A549 (cell line): ENCODE measurements around the gene SRGAP1. TPM values are rescaled to one million over a fixed set of nuclear protein-coding genes. Genes with fewer than 3 reads are reported as not detected.

Experiments
- ATAC-seq, 2 experiments: fragments of 200-7000 bp in 1 of 2; fragments of >200 bp in 1 of 2; cut with Nextera tagmentation in 1 of 2; cut with Tn5 transposase in 1 of 2; 3 replicates each; pipeline versions ENCODE4 v1.8.0 to v1.9.1; 2018 to 2020; ENCODE audit warnings: mild to moderate bottlenecking in 1 of 2, moderate library complexity in 1 of 2
- CTCF ChIA-PET: fragments of 300-600 bp; sonication (Branson Sonifier 250); formaldehyde crosslinking; extraction: SDS; loops from one replicate; lab custom pipeline; 2021; ENCODE audit warnings: antibody characterized with exemption, inconsistent platforms; lab: Yijun Ruan, JAX
- POLR2A ChIA-PET: fragments of 350-600 bp; formaldehyde crosslinking; extraction: SDS; loops from one replicate; lab custom pipeline; 2021; ENCODE audit warnings: antibody characterized with exemption, inconsistent platforms; lab: Yijun Ruan, JAX
- DNase-seq, 2 experiments: peaks; one replicate each; pipeline versions ENCODE4 v3.0.0 to v3.0.0-alpha.2; 2011 to 2016; ENCODE audit warnings: low read depth in 1 of 2, low spot score in 1 of 2
- FAIRE-seq: peaks from 2 replicates; lab custom pipeline; 2011; peaks lifted over from hg19 to GRCh38; lab: Jason Lieb, UNC
- H3K27ac ChIP-seq, 2 experiments: fragments of >200 bp; sonication (Bioruptor Twin); formaldehyde crosslinking; 3 replicates each; pipeline ENCODE4 v1.5.1; 2016 to 2017
- H3K4me1 ChIP-seq: fragments of >200 bp; sonication (Bioruptor Twin); formaldehyde crosslinking; 3 replicates; pipeline ENCODE4 v1.6.1; 2016
- H3K4me2 ChIP-seq: fragments of >200 bp; sonication (Bioruptor Twin); formaldehyde crosslinking; 3 replicates; pipeline ENCODE4 v1.6.1; 2016
- H3K4me3 ChIP-seq: fragments of >200 bp; sonication (Bioruptor Twin); formaldehyde crosslinking; 3 replicates; pipeline ENCODE4 v1.5.1; 2016
- H3K9me3 ChIP-seq: fragments of >200 bp; sonication (Bioruptor Twin); formaldehyde crosslinking; 3 replicates; pipeline ENCODE4 v1.6.1; 2016
- CBX2 ChIP-seq: fragments of 200-600 bp; sonication (generic); IDR thresholded peaks from 2 replicates; pipeline ENCODE4 v1.6.1; 2016; ENCODE audit warnings: low read depth, mild to moderate bottlenecking, borderline replicate concordance
- CBX8 ChIP-seq: fragments of 200-600 bp; sonication (generic); IDR thresholded peaks from 2 replicates; pipeline ENCODE4 v1.6.1; 2016
- CEBPB ChIP-seq, 2 experiments: fragments of >200 bp in 1 of 2; sonication (Bioruptor Twin) in 1 of 2; formaldehyde crosslinking in 1 of 2; IDR thresholded peaks; 2 replicates each; pipeline ENCODE4 v1.6.1; 2012 to 2016
- CHD2 ChIP-seq: fragments of 150-350 bp; IDR thresholded peaks from 2 replicates; pipeline ENCODE4 v1.6.1; 2014; ENCODE audit warnings: low read length; ENCODE audit not compliant: partially characterized antibody
- E2F6 ChIP-seq: IDR thresholded peaks from 2 replicates; pipeline ENCODE4 v1.6.1; 2012; ENCODE audit warnings: low read depth, borderline replicate concordance
- EHMT2 ChIP-seq: fragments of 200-600 bp; sonication (generic); IDR thresholded peaks from 2 replicates; pipeline ENCODE4 v1.6.1; 2016; ENCODE audit warnings: antibody characterized with exemption, low read depth, mild to moderate bottlenecking, moderate library complexity
- FOSB ChIP-seq: fragments of 250-450 bp; sonication (Bioruptor Pico); IDR thresholded peaks from 2 replicates; pipeline ENCODE4 v1.5.0; 2020; ENCODE audit warnings: mild to moderate bottlenecking, moderate library complexity
- FOSL2 ChIP-seq, 2 experiments: fragments of 450-650 bp in 1 of 2; fragments of >200 bp in 1 of 2; sonication (Bioruptor Twin) in 1 of 2; formaldehyde crosslinking; IDR thresholded peaks; 2 replicates each; pipeline versions ENCODE4 v1.5.0 to v1.6.1; 2016 to 2020; ENCODE audit warnings: mild to moderate bottlenecking in 1 of 2, moderate library complexity in 1 of 2
- HOXB13 ChIP-seq: fragments of 250-450 bp; sonication (Bioruptor Pico); IDR thresholded peaks from 2 replicates; pipeline ENCODE4 v1.5.0; 2020; ENCODE audit warnings: low read depth, mild to moderate bottlenecking, moderate library complexity
- JUN ChIP-seq, 2 experiments: fragments of >200 bp; sonication (Bioruptor Twin); formaldehyde crosslinking; IDR thresholded peaks; 2 replicates in 1 of 2; 3 replicates in 1 of 2; pipeline ENCODE4 v1.6.1; 2016 to 2017
- JUNB ChIP-seq: fragments of >200 bp; sonication (Bioruptor Twin); formaldehyde crosslinking; IDR thresholded peaks from 2 replicates; pipeline ENCODE4 v1.6.1; 2016
- KDM1A ChIP-seq: fragments of 200-600 bp; sonication (generic); IDR thresholded peaks from 2 replicates; pipeline ENCODE4 v1.6.1; 2016; ENCODE audit warnings: low read depth, mild to moderate bottlenecking
- MAFK ChIP-seq: fragments of 450-650 bp; IDR thresholded peaks from 2 replicates; pipeline ENCODE4 v1.6.1; 2014; ENCODE audit not compliant: partially characterized antibody
- MAX ChIP-seq: IDR thresholded peaks from 2 replicates; pipeline ENCODE4 v1.6.1; 2012
- NPAS2 ChIP-seq: fragments of 250-450 bp; sonication (Bioruptor Pico); IDR thresholded peaks from 2 replicates; pipeline ENCODE4 v1.8.0; 2022; ENCODE audit warnings: mild to moderate bottlenecking, moderate library complexity, borderline replicate concordance
- POLR2A ChIP-seq: IDR thresholded peaks from 2 replicates; pipeline ENCODE4 v1.6.1; 2012; ENCODE audit warnings: mild to moderate bottlenecking, low read length
- POLR2AphosphoS2 ChIP-seq: conservative IDR thresholded peaks from 2 replicates; pipeline ENCODE4 v1.6.1; 2012; ENCODE audit warnings: low read length, improper control_type of control experiment, inconsistent platforms
- RAD21 ChIP-seq, 2 experiments: fragments of >200 bp in 1 of 2; sonication (Bioruptor Twin) in 1 of 2; formaldehyde crosslinking in 1 of 2; IDR thresholded peaks in 1 of 2; conservative IDR thresholded peaks in 1 of 2; 2 replicates in 1 of 2; 3 replicates in 1 of 2; pipeline ENCODE4 v1.6.1; 2012 to 2018; ENCODE audit warnings: inconsistent platforms in 1 of 2
- RARB ChIP-seq: fragments of 250-450 bp; sonication (Bioruptor Pico); IDR thresholded peaks from 2 replicates; pipeline ENCODE4 v1.8.0; 2021; ENCODE audit warnings: mild to moderate bottlenecking, moderate library complexity
- USF2 ChIP-seq: fragments of 450-650 bp; IDR thresholded peaks from 2 replicates; pipeline ENCODE4 v1.6.1; 2014; ENCODE audit warnings: antibody characterized with exemption
- ZC3H11A ChIP-seq: fragments of 450-650 bp; IDR thresholded peaks from 2 replicates; pipeline ENCODE4 v1.6.1; 2014; ENCODE audit warnings: antibody characterized with exemption, mild to moderate bottlenecking
- ZSCAN20 ChIP-seq: fragments of 250-450 bp; sonication (Bioruptor Pico); IDR thresholded peaks from 2 replicates; pipeline ENCODE4 v1.8.0; 2022; ENCODE audit warnings: mild to moderate bottlenecking, moderate library complexity
- WGBS: methylation state at CpG from one replicate; pipeline ENCODE4 v1.1.6; 2017; ENCODE audit errors: missing lambda C conversion rate; 5-methylcytosine and 5-hydroxymethylcytosine counted together
- polyA plus RNA-seq, 4 experiments: library from polyadenylated mRNA; depleted of rRNA in 3 of 4; stranded (reverse); fragments of >200 nt; fragmentation: RNase III in 1 of 4; extraction: RNeasy Plus Mini Kit Qiagen cat#74134 plus additional on column Dnase treatment in 1 of 4; gene quantifications; 2 replicates in 3 of 4; 3 replicates in 1 of 4; pipeline ENCODE4 v1.2.3, GENCODE V29; 2011 to 2017
- TF ChIP-seq, protein P1 (sequence below): fragments of >200 bp; sonication (Bioruptor Twin); formaldehyde crosslinking; IDR thresholded peaks from 3 replicates; pipeline ENCODE4 v1.6.1; 2016
- TF ChIP-seq, protein P2 (sequence below): fragments of >200 bp; sonication (Bioruptor Twin); formaldehyde crosslinking; IDR thresholded peaks from 2 replicates; pipeline ENCODE4 v1.6.1; 2016

SRGAP1 gene
- polyA plus RNA-seq, 2 of the 4 experiments (the other 2 are of a cell fraction), result 7.9 to 22.9 TPM

DNA sequence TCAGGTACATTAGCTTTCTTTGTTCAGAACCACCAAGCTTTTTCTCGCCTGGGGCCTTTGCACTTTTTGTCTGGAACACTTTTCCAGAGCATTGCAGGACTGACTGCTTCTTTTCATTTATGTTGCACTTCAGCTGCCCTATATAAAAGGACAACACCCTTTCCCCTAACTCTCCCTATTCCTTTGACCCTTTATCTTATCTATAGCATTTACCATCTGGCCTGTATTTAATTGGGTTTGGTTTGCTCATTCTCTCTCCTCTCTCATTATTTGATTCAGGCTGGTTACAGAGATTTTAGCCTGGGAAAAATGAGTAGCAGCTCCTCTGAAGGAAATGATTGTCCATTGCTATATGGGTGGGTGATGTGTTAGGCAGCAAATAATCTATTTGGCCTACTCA, 212.2 kb downstream of the SRGAP1 start:
- no peak overlapping the region for H3K4me2 ChIP-seq
- ChIA-PET POLR2A (no interaction called here), CTCF (interaction anchor here (0.5 kb wide), 1 partner anchor 217 kb away, joined by 3 read pairs; no protein-coding TSS in a partner anchor)
- FAIRE-seq (no peak), DNase-seq (no peak), ATAC-seq (no peak)
- peaks cover 4% of the 10 kb centered on the region; the same call in 2 of the 3 replicates for H3K4me1 ChIP-seq
- no peak overlapping the region for H3K27ac ChIP-seq
- no peak for TF ChIP-seq NPAS2 (CRISPR knock-in tag)
- no peak for TF ChIP-seq POLR2AphosphoS2
- no peak for TF ChIP-seq CBX2
- no peak for TF ChIP-seq KDM1A
- TF ChIP-seq HOXB13 (CRISPR knock-in tag), result no peak
- TF ChIP-seq, protein P1, sequence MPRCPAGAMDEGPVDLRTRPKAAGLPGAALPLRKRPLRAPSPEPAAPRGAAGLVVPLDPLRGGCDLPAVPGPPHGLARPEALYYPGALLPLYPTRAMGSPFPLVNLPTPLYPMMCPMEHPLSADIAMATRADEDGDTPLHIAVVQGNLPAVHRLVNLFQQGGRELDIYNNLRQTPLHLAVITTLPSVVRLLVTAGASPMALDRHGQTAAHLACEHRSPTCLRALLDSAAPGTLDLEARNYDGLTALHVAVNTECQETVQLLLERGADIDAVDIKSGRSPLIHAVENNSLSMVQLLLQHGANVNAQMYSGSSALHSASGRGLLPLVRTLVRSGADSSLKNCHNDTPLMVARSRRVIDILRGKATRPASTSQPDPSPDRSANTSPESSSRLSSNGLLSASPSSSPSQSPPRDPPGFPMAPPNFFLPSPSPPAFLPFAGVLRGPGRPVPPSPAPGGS, result no peak
- TF ChIP-seq RARB, result no peak
- TF ChIP-seq, protein P2, sequence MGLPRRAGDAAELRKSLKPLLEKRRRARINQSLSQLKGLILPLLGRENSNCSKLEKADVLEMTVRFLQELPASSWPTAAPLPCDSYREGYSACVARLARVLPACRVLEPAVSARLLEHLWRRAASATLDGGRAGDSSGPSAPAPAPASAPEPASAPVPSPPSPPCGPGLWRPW, result no peak
- no peak for TF ChIP-seq FOSL2 (IDR thresholded peaks at IDR 0.05)
- no peak for TF ChIP-seq FOSL2 (CRISPR knock-in tag; IDR thresholded peaks at IDR 0.05)
- TF ChIP-seq EHMT2, result no peak
- TF ChIP-seq ZC3H11A, result no peak
- TF ChIP-seq JUN (IDR thresholded peaks at IDR 0.05), result no peak
- no peak for TF ChIP-seq CHD2
- no peak for TF ChIP-seq RAD21 (conservative IDR thresholded peaks at IDR 0.05 in 1 of 2, IDR thresholded peaks at IDR 0.05 in 1 of 2)
- no peak for TF ChIP-seq POLR2A
- TF ChIP-seq CBX8, result no peak
- 96% methylated on average over 1 of the region's 1 CpG for WGBS
- H3K9me3 ChIP-seq, result no peaks in the 10 kb centered on the region; the same call in 2 of the 3 replicates
- H3K4me3 ChIP-seq, result no peak overlapping the region

DNA sequence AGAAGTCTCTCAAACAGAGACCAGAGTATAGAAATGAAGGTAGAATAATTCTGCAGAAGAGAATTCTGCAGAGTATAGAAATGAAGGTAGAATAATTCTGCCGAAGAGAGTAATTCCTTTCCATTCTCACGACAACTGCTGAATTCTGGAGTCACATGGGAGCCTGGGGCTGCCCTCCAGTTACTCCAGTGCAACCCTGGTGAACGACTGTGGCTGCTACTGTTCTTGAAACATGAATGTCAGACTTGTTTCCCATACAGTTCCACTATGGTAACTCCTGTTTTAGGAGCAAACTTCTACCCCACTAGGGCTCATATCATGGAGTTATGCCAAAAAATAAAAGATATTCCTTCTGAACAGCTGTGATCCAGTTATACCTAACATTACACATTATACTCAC, 213.2 kb downstream of the SRGAP1 start:
- FAIRE-seq, result no peak
- POLR2A ChIA-PET, result no interaction called here
- ATAC-seq, result no peak
- Histone ChIP-seq H3K9me3 (no peaks in the 10 kb centered on the region; the same call in 2 of the 3 replicates), H3K4me2 (no peak overlapping the region), H3K4me1 (peaks cover 8% of the 10 kb centered on the region; the same call in 2 of the 3 replicates), H3K4me3 (no peak overlapping the region), H3K27ac (no peak overlapping the region)
- TF ChIP-seq CHD2 (no peak), RAD21 (conservative IDR thresholded peaks at IDR 0.05 in 1 of 2, IDR thresholded peaks at IDR 0.05 in 1 of 2) (no peak), ZSCAN20 (no peak), MAFK (no peak), MAX (no peak), E2F6 (no peak), CEBPB (IDR thresholded peaks at IDR 0.05) (no peak), JUNB (no peak), USF2 (no peak), FOSB (CRISPR knock-in tag) (no peak)
- no peak for DNase-seq
- WGBS, result 90% methylated on average over 3 of the region's 3 CpGs
- CTCF ChIA-PET, result no interaction called here
